Fibroblast of pulmonary artery (primary cell): Measurements from ENCODE around the gene SLAMF8.

Source experiments
- DNase-seq: peaks from one replicate; pipeline ENCODE4 v3.0.0-alpha.2; 2010; ENCODE audit warnings: low read depth
- H3K4me3 ChIP-seq: replicated peaks from 2 replicates; pipeline ENCODE4 v1.5.1; 2011; ENCODE audit warnings: low read depth, mild to moderate bottlenecking, control low read depth, low read length, moderate library complexity
- TF ChIP-seq, protein P1 (sequence below): IDR thresholded peaks from 2 replicates; pipeline ENCODE4 v1.5.1; 2011; ENCODE audit warnings: mild to moderate bottlenecking, control low read depth, low read length, inconsistent platforms; ENCODE audit errors: missing control alignments

Gene SLAMF8

GRCh38 chr1:159786465-159786864 lies 40.2 kb upstream of the SLAMF8 start:
- no peak for DNase-seq
- TF ChIP-seq, protein P1, sequence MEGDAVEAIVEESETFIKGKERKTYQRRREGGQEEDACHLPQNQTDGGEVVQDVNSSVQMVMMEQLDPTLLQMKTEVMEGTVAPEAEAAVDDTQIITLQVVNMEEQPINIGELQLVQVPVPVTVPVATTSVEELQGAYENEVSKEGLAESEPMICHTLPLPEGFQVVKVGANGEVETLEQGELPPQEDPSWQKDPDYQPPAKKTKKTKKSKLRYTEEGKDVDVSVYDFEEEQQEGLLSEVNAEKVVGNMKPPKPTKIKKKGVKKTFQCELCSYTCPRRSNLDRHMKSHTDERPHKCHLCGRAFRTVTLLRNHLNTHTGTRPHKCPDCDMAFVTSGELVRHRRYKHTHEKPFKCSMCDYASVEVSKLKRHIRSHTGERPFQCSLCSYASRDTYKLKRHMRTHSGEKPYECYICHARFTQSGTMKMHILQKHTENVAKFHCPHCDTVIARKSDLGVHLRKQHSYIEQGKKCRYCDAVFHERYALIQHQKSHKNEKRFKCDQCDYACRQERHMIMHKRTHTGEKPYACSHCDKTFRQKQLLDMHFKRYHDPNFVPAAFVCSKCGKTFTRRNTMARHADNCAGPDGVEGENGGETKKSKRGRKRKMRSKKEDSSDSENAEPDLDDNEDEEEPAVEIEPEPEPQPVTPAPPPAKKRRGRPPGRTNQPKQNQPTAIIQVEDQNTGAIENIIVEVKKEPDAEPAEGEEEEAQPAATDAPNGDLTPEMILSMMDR = no peak
- no peak overlapping the region for H3K4me3 ChIP-seq

DNA sequence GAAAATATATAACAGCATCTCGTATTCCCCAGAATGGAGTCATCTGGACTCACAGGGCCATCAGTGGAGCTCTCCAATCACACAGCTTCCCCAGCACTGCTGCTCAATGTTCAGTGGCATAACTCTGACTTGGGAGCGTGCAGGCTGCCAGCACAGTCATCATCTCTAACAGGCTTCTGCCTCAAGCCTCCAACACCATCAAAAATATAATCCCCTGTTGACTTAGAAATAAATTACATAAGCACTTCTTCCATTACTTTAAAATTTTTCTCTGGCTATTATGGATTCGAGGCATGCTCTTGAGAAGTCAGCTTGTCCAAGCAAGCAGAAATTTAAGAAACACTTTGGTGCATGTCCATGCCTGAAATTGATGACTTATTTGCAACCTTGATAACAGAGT lies 39.7 kb upstream of the SLAMF8 start:
- TF ChIP-seq, protein P1 = no peak
- peak; percentile 37 for DNase-seq
- no peak overlapping the region for H3K4me3 ChIP-seq

- no peak overlapping the region for H3K4me3 ChIP-seq
- TF ChIP-seq, protein P1 = peak; percentile 64
- DNase-seq = peak; percentile 50
These were observed 36.3 kb upstream of the SLAMF8 start for GRCh38 chr1:159790237-159790917.

GRCh38 chr1:159791031-159791430 lies 35.6 kb upstream of the SLAMF8 start:
- TF ChIP-seq, protein P1 = no peak
- no peak for DNase-seq
- H3K4me3 ChIP-seq = no peak overlapping the region

- no peak for DNase-seq
- TF ChIP-seq, protein P1 = no peak
- no peak overlapping the region for H3K4me3 ChIP-seq
These were observed 35.2 kb upstream of the SLAMF8 start for GRCh38 chr1:159791461-159791860.

DNA sequence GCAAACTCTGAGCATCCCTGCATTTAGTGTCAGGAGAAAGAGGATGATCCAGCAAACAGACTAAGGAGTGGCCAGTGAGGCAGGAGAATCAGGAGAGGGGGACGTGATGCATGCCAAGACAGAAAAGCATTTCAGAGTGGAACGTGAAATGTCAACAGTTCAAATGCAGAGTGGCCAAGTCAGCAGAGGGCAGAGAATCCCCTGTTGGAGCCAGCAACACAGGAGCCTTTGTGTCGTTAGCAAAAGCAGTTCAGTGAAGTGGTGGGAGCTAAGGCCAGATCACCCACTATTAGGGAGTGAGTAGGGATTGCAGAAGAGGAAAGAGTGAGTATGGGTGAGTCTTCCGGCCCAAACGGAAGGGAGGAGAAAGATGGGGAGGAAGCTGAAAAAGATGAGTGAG lies 31.1 kb upstream of the SLAMF8 start:
- TF ChIP-seq, protein P1 = no peak
- no peak for DNase-seq
- no peak overlapping the region for H3K4me3 ChIP-seq

DNA sequence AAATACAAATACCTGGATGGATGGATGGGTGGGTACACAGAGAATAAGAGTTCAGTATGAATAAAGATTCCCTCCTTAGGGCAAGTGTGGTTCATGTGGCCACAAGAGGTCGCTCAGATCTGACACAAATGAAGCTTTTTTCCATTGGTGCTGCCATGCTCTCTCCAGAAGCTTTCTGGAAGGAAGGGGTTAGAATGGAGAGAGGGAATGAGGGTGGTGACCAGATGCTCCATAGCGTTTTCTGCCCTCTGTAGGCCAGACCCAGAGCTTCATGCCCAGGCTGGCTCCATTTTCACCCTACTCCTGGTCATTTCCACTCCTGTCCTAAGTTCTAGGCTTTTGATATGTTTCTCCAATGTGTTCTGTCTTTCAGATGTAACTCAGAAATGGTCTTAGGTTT lies 27.8 kb upstream of the SLAMF8 start:
- no peak overlapping the region for H3K4me3 ChIP-seq
- TF ChIP-seq, protein P1 = peak; percentile 81
- DNase-seq = peak; percentile 92
